GM19438 (cell line): ENCODE results near the gene UEVLD.

ENCODE experiments used
- ATAC-seq: cut with Tn5 transposase; IDR thresholded peaks from one replicate; pipeline ENCODE4 v1.9.1; 2021; ENCODE audit warnings: low read depth; ENCODE audit not compliant: unreplicated experiment

UEVLD gene

GRCh38 chr11:18521122-18521521, 67.4 kb downstream of the UEVLD start:
- ATAC-seq: no peak

GRCh38 chr11:18502352-18502751, 86.2 kb downstream of the UEVLD start:
- ATAC-seq: no peak

- ATAC-seq: no peak
These were observed 86.9 kb downstream of the UEVLD start for GRCh38 chr11:18501629-18502028.

GRCh38 chr11:18498039-18498438, 90.5 kb downstream of the UEVLD start:
- no peak for ATAC-seq

- ATAC-seq: no peak
These were observed 92.8 kb downstream of the UEVLD start for GRCh38 chr11:18495703-18496102.

GRCh38 chr11:18495271-18495670, 93.3 kb downstream of the UEVLD start:
- ATAC-seq: no peak

- no peak for ATAC-seq
These were observed 95.2 kb downstream of the UEVLD start for GRCh38 chr11:18493310-18493709.

GRCh38 chr11:18492888-18493287, 95.6 kb downstream of the UEVLD start:
- no peak for ATAC-seq

- ATAC-seq: no peak
These were observed 96.6 kb downstream of the UEVLD start for GRCh38 chr11:18491924-18492323.

- no peak for ATAC-seq
These were observed 97.6 kb downstream of the UEVLD start for GRCh38 chr11:18490736-18491485.

GRCh38 chr11:18490319-18490718, 98.2 kb downstream of the UEVLD start:
- ATAC-seq: no peak

- no peak for ATAC-seq
These were observed 102.5 kb downstream of the UEVLD start for GRCh38 chr11:18485913-18486528.
